Activated naive CD4-positive, alpha-beta T cell treated with Interleukin-2 at 50 U/mL for 16 hours (primary cell): ENCODE data around the gene IGFBP1.

ENCODE experiments used
- DNase-seq: peaks from one replicate; pipeline ENCODE4 v3.0.0-alpha.2; 2020

The IGFBP1 gene

DNA sequence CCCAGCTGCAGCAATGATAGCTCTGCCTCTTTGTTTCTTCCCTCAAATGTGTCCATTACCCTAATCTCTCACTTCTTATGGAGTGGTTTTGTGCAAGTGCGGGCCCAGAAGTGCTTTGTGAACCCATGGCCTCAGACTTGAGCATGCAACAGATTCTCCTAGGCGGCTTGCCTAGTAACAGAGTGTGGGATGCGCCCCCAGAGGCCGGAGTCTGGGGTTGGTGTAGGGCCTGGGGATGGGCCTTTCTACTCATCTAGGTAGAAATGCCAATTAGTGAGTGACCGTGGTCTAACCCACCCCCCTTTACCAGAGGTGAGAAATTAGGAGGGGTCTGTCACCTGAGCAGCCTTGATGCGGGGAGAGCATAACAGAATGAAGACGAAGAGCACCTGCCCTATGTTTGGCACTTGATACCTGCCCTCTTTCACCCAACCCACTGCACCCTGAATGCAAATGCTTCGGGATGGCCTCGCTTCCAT lies 7.0 kb upstream of the IGFBP1 start:
- DNase-seq, result no peak

DNA sequence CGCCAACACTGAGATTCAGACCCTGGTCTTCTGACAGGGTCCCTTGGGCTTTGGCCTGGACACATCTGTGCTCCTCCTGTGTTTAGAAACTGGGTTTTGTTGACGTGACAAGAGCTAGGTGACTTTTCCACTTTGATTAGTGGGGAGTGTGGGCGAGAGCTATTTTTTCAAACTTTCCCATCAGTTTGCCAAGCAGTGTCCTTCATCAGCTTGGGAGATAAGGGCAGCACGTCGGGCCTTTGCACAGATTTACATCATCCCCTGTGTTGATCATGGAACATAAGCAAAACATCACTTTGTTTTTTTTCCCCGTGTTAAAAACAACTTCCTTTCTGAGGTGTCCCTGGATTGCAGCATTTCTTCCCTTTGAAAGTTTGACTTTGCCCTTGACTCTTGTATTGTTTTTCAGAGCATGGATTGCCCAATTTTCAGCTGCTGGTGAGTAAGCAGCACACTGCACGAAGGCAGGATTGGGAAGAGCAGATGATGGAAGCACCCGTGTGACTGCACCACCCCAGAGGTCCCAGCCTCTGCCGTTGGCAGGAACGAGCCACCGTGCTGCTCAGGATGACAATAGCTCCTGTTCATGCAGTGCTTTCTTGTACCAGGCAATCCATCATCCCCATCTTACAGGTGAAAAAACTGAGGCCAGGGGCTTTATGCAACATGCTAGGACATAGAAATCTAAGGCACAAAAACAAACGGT lies 6.4 kb upstream of the IGFBP1 start:
- no peak for DNase-seq

- DNase-seq, result no peak
Measured at GRCh38 chr7:45882465-45882810, 5.8 kb upstream of the IGFBP1 start.

- no peak for DNase-seq
Measured at GRCh38 chr7:45884136-45884535, 4.2 kb upstream of the IGFBP1 start.

GRCh38 chr7:45885264-45885882 lies 2.9 kb upstream of the IGFBP1 start:
- no peak for DNase-seq

GRCh38 chr7:45886931-45887667 lies 1.2 kb upstream of the IGFBP1 start:
- DNase-seq, result no peak

GRCh38 chr7:45888993-45889366 lies 692 bp downstream of the IGFBP1 start:
- DNase-seq, result no peak

GRCh38 chr7:45889367-45890067 lies 1.2 kb downstream of the IGFBP1 start:
- no peak for DNase-seq

DNA sequence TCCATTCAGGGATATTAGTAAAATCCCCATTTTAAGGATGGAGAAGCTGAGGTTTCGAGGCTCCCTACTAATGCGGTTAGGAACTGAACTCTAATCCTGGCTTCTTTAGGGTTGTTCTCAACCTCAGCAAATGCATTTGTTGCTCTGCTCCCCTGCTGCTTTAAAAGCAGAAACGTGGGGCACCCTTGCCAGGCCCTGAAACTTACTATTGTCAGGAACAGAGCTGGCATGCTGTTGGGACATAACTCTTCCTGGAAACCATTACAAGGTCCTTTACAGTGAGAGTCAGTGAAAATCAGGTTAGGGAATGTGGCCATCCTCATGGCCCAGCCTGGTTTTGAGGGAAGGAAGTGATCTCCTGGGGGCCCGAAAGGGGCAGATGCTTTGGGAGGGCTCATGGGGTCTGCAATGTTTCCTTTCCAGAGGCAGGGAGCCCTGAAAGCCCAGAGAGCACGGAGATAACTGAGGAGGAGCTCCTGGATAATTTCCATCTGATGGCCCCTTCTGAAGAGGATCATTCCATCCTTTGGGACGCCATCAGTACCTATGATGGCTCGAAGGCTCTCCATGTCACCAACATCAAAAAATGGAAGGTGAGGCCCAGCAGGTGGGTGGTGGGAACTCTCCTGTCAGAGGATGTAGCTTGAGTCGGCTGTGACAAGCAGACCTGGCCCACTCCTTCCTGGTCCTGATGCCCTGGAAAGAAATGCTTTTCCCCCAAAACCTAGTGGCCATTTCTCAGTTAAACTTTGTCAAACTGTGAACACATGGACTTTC lies 2.0 kb downstream of the IGFBP1 start:
- no peak for DNase-seq

DNA sequence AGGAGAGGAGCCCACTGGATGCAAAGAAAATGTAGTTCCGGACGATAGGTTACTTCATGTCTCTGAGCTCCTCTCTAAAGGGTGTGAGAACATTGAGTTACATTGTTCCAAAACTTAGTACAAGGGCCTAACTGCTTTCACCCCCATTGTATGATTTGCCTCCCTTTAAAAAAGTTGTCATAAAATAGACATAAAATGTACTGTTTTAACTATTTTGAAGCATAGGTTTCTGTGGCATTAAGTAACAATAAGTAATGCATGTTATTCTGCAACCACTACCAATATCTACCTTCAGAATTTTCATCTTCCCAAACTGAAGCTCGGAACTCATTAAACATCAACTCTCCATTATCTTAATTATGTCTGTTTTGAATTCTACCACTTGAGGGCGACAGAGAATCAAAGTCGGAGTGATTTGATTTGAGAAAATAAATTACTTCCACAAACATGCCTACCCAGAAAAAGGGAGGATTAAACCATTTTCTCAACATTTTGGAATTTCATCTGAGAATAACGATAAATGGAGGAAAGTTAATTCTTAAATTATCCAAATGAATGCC lies 2.7 kb downstream of the IGFBP1 start:
- no peak for DNase-seq

GRCh38 chr7:45891462-45892402 lies 3.4 kb downstream of the IGFBP1 start:
- DNase-seq, result no peak

- DNase-seq, result no peak
Measured at GRCh38 chr7:45892407-45893035, 4.2 kb downstream of the IGFBP1 start.

DNA sequence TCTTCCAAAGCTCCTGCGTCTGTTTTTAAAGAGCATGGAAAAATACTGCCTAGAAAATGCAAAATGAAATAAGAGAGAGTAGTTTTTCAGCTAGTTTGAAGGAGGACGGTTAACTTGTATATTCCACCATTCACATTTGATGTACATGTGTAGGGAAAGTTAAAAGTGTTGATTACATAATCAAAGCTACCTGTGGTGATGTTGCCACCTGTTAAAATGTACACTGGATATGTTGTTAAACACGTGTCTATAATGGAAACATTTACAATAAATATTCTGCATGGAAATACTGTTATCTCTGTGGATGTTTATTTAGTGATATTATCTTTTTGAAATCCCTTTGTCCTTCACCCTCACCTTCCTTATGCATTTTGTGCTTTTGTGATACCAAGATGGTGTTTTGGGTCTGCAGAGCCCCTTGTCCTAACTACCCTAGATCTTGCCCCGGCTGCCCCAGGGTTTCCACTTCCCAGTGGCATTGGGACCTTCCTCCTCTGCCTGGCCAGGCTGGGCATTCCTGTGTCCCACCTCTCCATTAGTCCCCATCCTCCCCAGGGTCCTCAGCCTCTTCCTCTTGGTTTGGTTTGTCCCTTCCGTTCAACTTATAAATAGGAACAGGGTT lies 5.2 kb downstream of the IGFBP1 start:
- DNase-seq, result no peak

DNA sequence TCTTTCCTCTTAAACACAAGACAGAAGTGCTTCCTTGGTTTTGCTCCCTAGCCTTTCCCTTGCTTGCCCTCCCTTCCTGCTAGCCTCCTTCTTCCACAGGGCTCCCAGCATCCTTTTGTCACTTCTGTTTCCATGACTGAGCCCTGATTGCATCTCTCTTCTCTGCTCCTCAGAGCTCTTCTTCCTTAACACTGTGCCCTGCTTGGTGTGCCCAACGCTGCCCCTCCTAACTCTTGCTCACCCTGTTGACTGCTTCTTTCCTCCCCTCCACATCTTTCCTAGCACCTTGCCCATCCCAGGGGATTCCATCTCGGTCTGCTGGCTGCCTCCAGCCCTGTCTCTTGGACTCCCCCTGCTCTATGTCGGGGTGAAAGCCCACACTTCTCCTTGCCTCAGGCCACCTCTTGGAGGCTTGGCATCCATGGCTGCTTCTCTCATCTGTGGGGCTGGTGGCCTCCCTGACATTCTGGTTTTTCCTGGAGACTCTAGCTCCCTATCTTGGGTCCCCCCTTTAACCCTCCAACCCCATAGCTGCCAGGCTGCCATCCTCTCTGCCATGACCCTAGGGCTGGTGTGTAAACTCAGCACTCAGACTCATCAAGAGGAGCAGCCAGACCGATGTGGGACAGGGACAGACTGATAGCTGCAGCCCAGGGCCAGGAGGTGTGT lies 5.8 kb downstream of the IGFBP1 start:
- DNase-seq, result no peak

DNA sequence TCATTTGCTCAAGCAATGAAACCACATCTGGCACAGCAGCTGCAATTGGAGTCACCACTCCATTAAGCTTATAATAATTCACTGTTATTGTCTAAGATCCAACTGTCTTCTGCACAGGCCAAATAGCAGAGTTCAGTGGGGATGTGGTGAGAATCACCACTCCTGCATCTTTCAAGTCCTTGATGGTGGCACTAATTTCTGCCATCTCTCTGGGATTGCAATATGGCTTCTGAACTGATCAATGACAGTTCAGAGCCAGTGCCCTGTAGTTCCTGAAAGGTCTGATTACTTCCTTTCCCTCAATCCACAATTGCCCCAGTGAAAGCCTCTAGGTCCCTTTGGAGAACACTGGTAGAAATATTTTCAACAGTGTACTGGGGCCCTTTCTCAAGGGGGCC lies 6.4 kb downstream of the IGFBP1 start:
- no peak for DNase-seq

DNA sequence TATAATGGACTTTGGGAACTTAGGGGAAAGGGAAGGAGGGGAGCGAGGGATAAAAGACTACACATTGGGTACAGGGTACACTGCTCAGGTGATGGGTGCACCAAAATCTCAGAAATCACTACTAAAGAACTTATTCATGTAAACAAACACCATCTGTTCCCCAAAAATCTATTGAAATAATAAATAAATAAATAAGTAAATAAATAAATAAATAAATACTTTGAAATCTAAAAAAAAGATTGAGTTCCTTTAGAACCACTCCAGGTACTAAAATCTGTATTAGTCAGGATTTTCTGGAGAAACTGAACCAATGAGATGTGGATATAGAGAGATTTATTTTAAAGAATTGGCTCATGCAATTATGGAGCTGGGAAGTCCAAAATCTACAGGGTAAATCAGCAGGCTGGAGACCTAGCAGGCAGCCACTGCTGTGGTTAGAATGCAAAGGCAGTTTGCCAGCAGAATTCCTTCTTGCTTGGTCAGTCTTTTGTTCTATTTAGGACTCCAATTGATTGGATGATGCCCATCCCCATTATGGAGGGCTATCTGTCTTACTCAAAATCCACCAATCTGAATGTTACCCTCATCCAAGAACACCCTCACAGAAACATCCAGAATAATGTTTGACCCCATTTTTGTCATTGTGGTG lies 8.9 kb downstream of the IGFBP1 start:
- DNase-seq, result no peak

DNA sequence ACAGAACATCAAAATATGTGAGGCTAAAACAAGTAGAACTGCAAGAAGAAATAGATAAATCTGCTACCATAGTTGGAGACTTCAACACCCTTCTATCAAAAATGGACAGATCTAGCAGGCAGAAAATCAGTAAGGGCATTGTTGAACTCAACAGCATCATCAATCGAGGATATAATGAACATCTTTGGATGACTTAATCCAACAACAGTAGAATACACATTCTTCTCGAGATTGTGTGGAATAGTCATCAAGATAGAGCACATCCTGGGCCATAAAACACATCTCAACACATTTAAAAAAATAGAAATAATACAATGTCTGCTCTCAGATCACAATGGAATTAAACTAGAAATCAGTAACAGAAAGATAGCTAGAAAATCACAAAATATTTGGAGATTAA lies 9.9 kb downstream of the IGFBP1 start:
- DNase-seq, result no peak

- DNase-seq, result no peak
Measured at GRCh38 chr7:45901566-45901965, 13.3 kb downstream of the IGFBP1 start.

DNA sequence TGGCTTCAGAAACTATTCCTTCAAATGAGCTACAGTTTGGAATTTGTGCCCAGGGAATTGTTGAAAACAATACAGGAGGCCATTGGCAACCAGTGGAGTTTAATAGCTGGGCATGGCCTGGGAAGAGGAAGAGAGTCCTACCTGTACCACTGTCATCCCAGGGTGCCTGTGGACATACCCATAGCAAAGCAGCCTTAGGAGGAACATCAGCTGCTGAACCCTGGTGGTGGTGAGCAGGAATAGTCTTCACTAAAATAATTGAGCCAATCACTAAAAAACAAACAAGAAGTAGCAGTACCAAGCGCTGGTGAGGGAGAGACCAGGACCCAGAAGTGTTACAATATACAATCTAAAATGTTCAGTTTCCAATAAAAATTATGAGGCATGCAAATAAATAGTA lies 14.5 kb downstream of the IGFBP1 start:
- no peak for DNase-seq
